WTC11 (cell line): Measurements from ENCODE around the gene FAM13A. TPM values are rescaled to one million over a fixed set of nuclear protein-coding genes. Genes with fewer than 3 reads are reported as not detected.

Experiments used
- ATAC-seq: fragments of 200-7000 bp; cut with Tn5 transposase; 2 replicates; pipeline ENCODE4 v1.10.0; 2021; ENCODE audit warnings: mild to moderate bottlenecking, moderate library complexity
- CTCF ChIA-PET: fragments of 300-600 bp; sonication (Branson Sonifier 250); formaldehyde crosslinking; loops from one replicate; lab custom pipeline; 2021; ENCODE audit warnings: antibody characterized with exemption; lab: Charles Lee
- POLR2A ChIA-PET: fragments of 350-600 bp; sonication (Branson Sonifier 250); formaldehyde crosslinking; loops from one replicate; lab custom pipeline; 2021; ENCODE audit warnings: antibody characterized with exemption; lab: Charles Lee
- DNase-seq: peaks from one replicate; pipeline ENCODE4 v3.0.0; 2021; ENCODE audit warnings: low spot score
- H3K27ac Mint-ChIP-seq: 2 replicates; pipeline ENCODE4 v1.8.0; 2021; ENCODE audit warnings: mixed read lengths
- H3K27me3 Mint-ChIP-seq: 2 replicates; pipeline ENCODE4 v1.8.0; 2021; ENCODE audit warnings: low read depth, mild to moderate bottlenecking, moderate library complexity, mixed read lengths
- H3K36me3 Mint-ChIP-seq: 2 replicates; pipeline ENCODE4 v1.8.0; 2021; ENCODE audit warnings: mixed read lengths
- H3K4me1 Mint-ChIP-seq: 2 replicates; pipeline ENCODE4 v1.8.0; 2022; ENCODE audit warnings: mixed read lengths
- H3K4me3 Mint-ChIP-seq: 2 replicates; pipeline ENCODE4 v1.8.0; 2021; ENCODE audit warnings: mild to moderate bottlenecking, moderate library complexity, mixed read lengths
- H3K9me3 Mint-ChIP-seq: 2 replicates; pipeline ENCODE4 v1.8.0; 2021; ENCODE audit warnings: mixed read lengths
- AFF4 ChIP-seq: sonication (generic); formaldehyde crosslinking; IDR thresholded peaks from 2 replicates; pipeline ENCODE4 v1.8.1; 2023; ENCODE audit warnings: mild to moderate bottlenecking, missing genetic modification reagents, borderline replicate concordance
- ATF1 ChIP-seq: sonication (generic); formaldehyde crosslinking; IDR thresholded peaks from 2 replicates; pipeline ENCODE4 v1.8.1; 2023; ENCODE audit warnings: mild to moderate bottlenecking, moderate library complexity, missing genetic modification reagents
- ESRRA ChIP-seq: sonication (generic); formaldehyde crosslinking; IDR thresholded peaks from 2 replicates; pipeline ENCODE4 v1.8.1; 2022; ENCODE audit warnings: mild to moderate bottlenecking, missing genetic modification reagents, borderline replicate concordance
- FOXJ3 ChIP-seq: sonication (generic); formaldehyde crosslinking; IDR thresholded peaks from 2 replicates; pipeline ENCODE4 v1.9.0; 2021; ENCODE audit warnings: missing genetic modification reagents, mild to moderate bottlenecking, borderline replicate concordance
- FOXK1 ChIP-seq: sonication (generic); formaldehyde crosslinking; IDR thresholded peaks from 2 replicates; pipeline ENCODE4 v1.8.0; 2022; ENCODE audit warnings: mild to moderate bottlenecking, moderate library complexity, missing genetic modification reagents
- HMGA2 ChIP-seq: fragments of 250-450 bp; sonication (Bioruptor Pico); IDR thresholded peaks from 2 replicates; pipeline ENCODE4 v1.4.0; 2021; ENCODE audit warnings: mild to moderate bottlenecking, moderate library complexity
- IRF1 ChIP-seq: sonication (generic); formaldehyde crosslinking; IDR thresholded peaks from 2 replicates; pipeline ENCODE4 v1.8.0; 2023; ENCODE audit warnings: missing genetic modification reagents
- IRF2 ChIP-seq: sonication (generic); formaldehyde crosslinking; IDR thresholded peaks from 2 replicates; pipeline ENCODE4 v1.8.0; 2022; ENCODE audit warnings: low read depth, missing genetic modification reagents, borderline replicate concordance
- KAT7 ChIP-seq: sonication (generic); formaldehyde crosslinking; IDR thresholded peaks from 2 replicates; pipeline ENCODE4 v1.8.1; 2023; ENCODE audit warnings: missing genetic modification reagents, mild to moderate bottlenecking, borderline replicate concordance
- MLX ChIP-seq: sonication (generic); formaldehyde crosslinking; IDR thresholded peaks from 2 replicates; pipeline ENCODE4 v1.8.1; 2023; ENCODE audit warnings: mild to moderate bottlenecking, missing genetic modification reagents, moderate library complexity
- MYBL2 ChIP-seq: sonication (generic); formaldehyde crosslinking; IDR thresholded peaks from 2 replicates; pipeline ENCODE4 v1.8.1; 2023; ENCODE audit warnings: mild to moderate bottlenecking, moderate library complexity, missing genetic modification reagents
- NFATC4 ChIP-seq: fragments of 250-450 bp; sonication (Bioruptor Pico); IDR thresholded peaks from 2 replicates; pipeline ENCODE4 v1.9.0; 2021; ENCODE audit warnings: mild to moderate bottlenecking
- NR2C2 ChIP-seq: sonication (generic); formaldehyde crosslinking; IDR thresholded peaks from 2 replicates; pipeline ENCODE4 v1.8.0; 2022; ENCODE audit warnings: mild to moderate bottlenecking, missing genetic modification reagents
- NR3C1 ChIP-seq: sonication (generic); formaldehyde crosslinking; conservative IDR thresholded peaks from 2 replicates; pipeline ENCODE4 v1.8.1; 2023; ENCODE audit warnings: low read depth, mild to moderate bottlenecking, missing genetic modification reagents
- PRDM15 ChIP-seq: sonication (generic); formaldehyde crosslinking; IDR thresholded peaks from 2 replicates; pipeline ENCODE4 v1.8.0; 2022; ENCODE audit warnings: missing genetic modification reagents
- SOX15 ChIP-seq: fragments of 250-450 bp; sonication (Bioruptor Pico); IDR thresholded peaks from 2 replicates; pipeline ENCODE4 v1.9.0; 2021; ENCODE audit warnings: mild to moderate bottlenecking
- TEAD1 ChIP-seq: sonication (generic); formaldehyde crosslinking; IDR thresholded peaks from 2 replicates; pipeline ENCODE4 v1.8.0; 2022; ENCODE audit warnings: mild to moderate bottlenecking, missing genetic modification reagents
- ZNF121 ChIP-seq: sonication (generic); formaldehyde crosslinking; IDR thresholded peaks from 2 replicates; pipeline ENCODE4 v1.8.0; 2023; ENCODE audit warnings: missing genetic modification reagents
- ZNF232 ChIP-seq: sonication (generic); formaldehyde crosslinking; IDR thresholded peaks from 2 replicates; pipeline ENCODE4 v1.8.0; 2022; ENCODE audit warnings: mild to moderate bottlenecking, missing genetic modification reagents
- ZNF423 ChIP-seq: fragments of 250-450 bp; sonication (Bioruptor Pico); IDR thresholded peaks from 2 replicates; pipeline ENCODE4 v2.1.2; 2022; ENCODE audit warnings: mild to moderate bottlenecking, moderate library complexity
- total RNA-seq: library from RNA; stranded (reverse); gene quantifications from 3 replicates; pipeline ENCODE4 v1.2.3, GENCODE V29; 2021

Gene FAM13A
- total RNA-seq, 1 experiment from 2014 or later = 14.6 TPM

- peak; percentile 69 for ATAC-seq
- no peaks in the 10 kb centered on the region for H3K27me3 Mint-ChIP-seq
- H3K27ac Mint-ChIP-seq = peak overlapping the region; percentile 40
- CTCF ChIA-PET = interaction anchor here (1.3 kb wide), 1 partner anchor 86 kb away, joined by 7 read pairs; no protein-coding TSS in a partner anchor
- no peak overlapping the region for H3K4me3 Mint-ChIP-seq
- TF ChIP-seq PRDM15 (CRISPR knock-in tag) = no peak
- TF ChIP-seq ZNF232 (CRISPR knock-in tag) = no peak
- TF ChIP-seq MYBL2 (CRISPR knock-in tag) = no peak
- no peak for TF ChIP-seq SOX15 (CRISPR knock-in tag)
- TF ChIP-seq NR3C1 (CRISPR knock-in tag) = no peak
- TF ChIP-seq ESRRA (CRISPR knock-in tag) = no peak
- TF ChIP-seq ZNF423 (CRISPR knock-in tag) = no peak
- no peak for TF ChIP-seq AFF4 (CRISPR knock-in tag)
- TF ChIP-seq HMGA2 (CRISPR knock-in tag) = no peak
- TF ChIP-seq TEAD1 = no peak
- TF ChIP-seq ZNF121 = no peak
- POLR2A ChIA-PET = interaction anchor here (0.7 kb wide), 1 partner anchor 366 kb away, joined by 3 read pairs; no protein-coding TSS in a partner anchor
- peaks cover 21% of the 10 kb centered on the region for H3K4me1 Mint-ChIP-seq
- peaks cover 5% of the 10 kb centered on the region; the same call in 1 of the 2 replicates for H3K36me3 Mint-ChIP-seq
- DNase-seq = no peak
- peaks cover 8% of the 10 kb centered on the region; the same call in 1 of the 2 replicates for H3K9me3 Mint-ChIP-seq
These were observed 264.2 kb downstream of the FAM13A start for GRCh38 chr4:88792821-88793220.

GRCh38 chr4:88792268-88792781 lies 264.7 kb downstream of the FAM13A start:
- ChIA-PET CTCF (interaction anchor here (0.5 to 1.3 kb wide), 6 partner anchors 10 to 253 kb away, joined by 3 to 7 read pairs (median 4); no protein-coding TSS in a partner anchor), POLR2A (no interaction called here)
- DNase-seq = no peak
- Mint-ChIP-seq H3K4me1 (peaks cover 21% of the 10 kb centered on the region), H3K27me3 (no peaks in the 10 kb centered on the region), H3K9me3 (peaks cover 8% of the 10 kb centered on the region; the same call in 1 of the 2 replicates), H3K4me3 (no peak overlapping the region), H3K36me3 (peaks cover 3% of the 10 kb centered on the region; the same call in 1 of the 2 replicates), H3K27ac (peak overlapping the region; percentile 40)
- peak; percentile 53 for ATAC-seq
- TF ChIP-seq MYBL2 (CRISPR knock-in tag) = no peak
- no peak for TF ChIP-seq FOXK1 (CRISPR knock-in tag)
- TF ChIP-seq MLX (CRISPR knock-in tag) = no peak
- TF ChIP-seq ATF1 (CRISPR knock-in tag) = no peak
- no peak for TF ChIP-seq NR2C2 (CRISPR knock-in tag)
- no peak for TF ChIP-seq ZNF232 (CRISPR knock-in tag)
- TF ChIP-seq IRF2 (CRISPR knock-in tag) = no peak
- TF ChIP-seq NFATC4 (CRISPR knock-in tag) = no peak
- no peak for TF ChIP-seq KAT7
- TF ChIP-seq FOXJ3 (CRISPR knock-in tag) = no peak
- TF ChIP-seq IRF1 (CRISPR knock-in tag) = no peak
- no peak for TF ChIP-seq AFF4 (CRISPR knock-in tag)
